GM21737 (cell line): ENCODE measurements around the gene FOLH1.
"Not testable (repeated sequence)": the region's sequence is repeated elsewhere in the genome, so short reads cannot be mapped to it uniquely, and the experiment has no call there.

Experiments
- ATAC-seq: cut with Tn5 transposase; IDR thresholded peaks from one replicate; pipeline ENCODE4 v1.9.1; 2021; ENCODE audit warnings: mild to moderate bottlenecking, moderate library complexity; ENCODE audit not compliant: unreplicated experiment

FOLH1 gene

GRCh38 chr11:49208006-49208721 lies at the start of gene FOLH1:
TSS of gene FOLH1 (minus strand) at chr11:49208602. CDS start at chr11:49208409, 193 bp downstream.
- ATAC-seq, result no peak

- ATAC-seq, result not testable (repeated sequence)
Observed at GRCh38 chr11:49255148-49255547, 46.7 kb upstream of the FOLH1 start.

GRCh38 chr11:49251212-49251611 lies 42.8 kb upstream of the FOLH1 start:
- ATAC-seq, result not testable (repeated sequence)

GRCh38 chr11:49250398-49251115 lies 42.2 kb upstream of the FOLH1 start:
- ATAC-seq, result not testable (repeated sequence)

GRCh38 chr11:49249363-49249762 lies 41.0 kb upstream of the FOLH1 start:
- ATAC-seq, result not testable (repeated sequence)

- not testable (repeated sequence) for ATAC-seq
Observed at GRCh38 chr11:49233685-49234084, 25.3 kb upstream of the FOLH1 start.

- not testable (repeated sequence) for ATAC-seq
Observed at GRCh38 chr11:49233019-49233418, 24.6 kb upstream of the FOLH1 start.

GRCh38 chr11:49231725-49232124 lies 23.3 kb upstream of the FOLH1 start:
- ATAC-seq, result not testable (repeated sequence)

GRCh38 chr11:49230534-49230933 lies 22.1 kb upstream of the FOLH1 start:
- ATAC-seq, result not testable (repeated sequence)

GRCh38 chr11:49230001-49230400 lies 21.6 kb upstream of the FOLH1 start:
- not testable (repeated sequence) for ATAC-seq

- not testable (repeated sequence) for ATAC-seq
Observed at GRCh38 chr11:49229136-49229535, 20.7 kb upstream of the FOLH1 start.

GRCh38 chr11:49225255-49225785 lies 16.9 kb upstream of the FOLH1 start:
- ATAC-seq, result not testable (repeated sequence)

- ATAC-seq, result no peak
Observed at GRCh38 chr11:49221112-49221511, 12.7 kb upstream of the FOLH1 start.

GRCh38 chr11:49213026-49213560 lies 4.7 kb upstream of the FOLH1 start:
- ATAC-seq, result no peak

GRCh38 chr11:49206999-49207398 lies 1.4 kb downstream of the FOLH1 start:
- not testable (repeated sequence) for ATAC-seq

- ATAC-seq, result no peak
Observed at GRCh38 chr11:49202287-49202976, 6.0 kb downstream of the FOLH1 start.

GRCh38 chr11:49196775-49197174 lies 11.6 kb downstream of the FOLH1 start:
- ATAC-seq, result not testable (repeated sequence)

- not testable (repeated sequence) for ATAC-seq
Observed at GRCh38 chr11:49196002-49196401, 12.4 kb downstream of the FOLH1 start.

GRCh38 chr11:49190287-49190686 lies 18.1 kb downstream of the FOLH1 start:
- not testable (repeated sequence) for ATAC-seq

- not testable (repeated sequence) for ATAC-seq
Observed at GRCh38 chr11:49186225-49186624, 22.2 kb downstream of the FOLH1 start.

- not testable (repeated sequence) for ATAC-seq
Observed at GRCh38 chr11:49185597-49185996, 22.8 kb downstream of the FOLH1 start.
